ENCODE measurements around the gene PREB.

GRCh38 chr2:27149570-27150405 is 15.4 kb upstream of the PREB start:
- no peak for TF ChIP-seq CTCF (conservative IDR thresholded peaks at IDR 0.05; ENCODE audit: low read length)
- no peak for TF ChIP-seq EZH2phosphoT487 (IDR thresholded peaks at IDR 0.05; ENCODE audit: borderline replicate concordance)
